ENCODE data around the gene XAF1.

The XAF1 gene

DNA sequence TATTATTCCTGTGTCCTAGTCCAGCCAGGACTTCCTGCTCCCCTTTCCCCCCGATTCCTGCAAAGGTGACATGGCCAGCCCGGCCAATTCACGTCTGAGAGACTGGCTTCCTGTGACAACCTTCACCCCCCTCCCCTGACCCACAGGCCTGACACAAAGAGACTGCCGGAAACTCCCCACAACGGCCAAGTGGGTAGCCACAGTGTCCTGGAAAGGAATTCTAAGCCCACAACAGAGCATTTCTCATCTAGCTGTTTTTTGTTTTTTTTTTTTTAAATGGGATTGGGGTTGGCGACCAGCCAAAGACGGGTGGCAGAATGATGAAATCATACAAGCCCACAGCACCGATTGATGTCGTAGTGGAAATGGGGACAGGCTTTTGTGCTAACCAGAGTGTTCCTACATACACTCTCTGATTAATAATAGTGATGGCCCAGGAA is 2.8 kb upstream of the XAF1 start:
- no peak overlapping the region for H3K4me3 ChIP-seq (ENCODE audit: low read depth, low read length)
- TF ChIP-seq, protein P1, sequence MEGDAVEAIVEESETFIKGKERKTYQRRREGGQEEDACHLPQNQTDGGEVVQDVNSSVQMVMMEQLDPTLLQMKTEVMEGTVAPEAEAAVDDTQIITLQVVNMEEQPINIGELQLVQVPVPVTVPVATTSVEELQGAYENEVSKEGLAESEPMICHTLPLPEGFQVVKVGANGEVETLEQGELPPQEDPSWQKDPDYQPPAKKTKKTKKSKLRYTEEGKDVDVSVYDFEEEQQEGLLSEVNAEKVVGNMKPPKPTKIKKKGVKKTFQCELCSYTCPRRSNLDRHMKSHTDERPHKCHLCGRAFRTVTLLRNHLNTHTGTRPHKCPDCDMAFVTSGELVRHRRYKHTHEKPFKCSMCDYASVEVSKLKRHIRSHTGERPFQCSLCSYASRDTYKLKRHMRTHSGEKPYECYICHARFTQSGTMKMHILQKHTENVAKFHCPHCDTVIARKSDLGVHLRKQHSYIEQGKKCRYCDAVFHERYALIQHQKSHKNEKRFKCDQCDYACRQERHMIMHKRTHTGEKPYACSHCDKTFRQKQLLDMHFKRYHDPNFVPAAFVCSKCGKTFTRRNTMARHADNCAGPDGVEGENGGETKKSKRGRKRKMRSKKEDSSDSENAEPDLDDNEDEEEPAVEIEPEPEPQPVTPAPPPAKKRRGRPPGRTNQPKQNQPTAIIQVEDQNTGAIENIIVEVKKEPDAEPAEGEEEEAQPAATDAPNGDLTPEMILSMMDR (IDR thresholded peaks at IDR 0.05; ENCODE audit: low read depth, low read length, missing control alignments), result no peak
- DNase-seq (ENCODE audit: low read depth), result no peak

DNA sequence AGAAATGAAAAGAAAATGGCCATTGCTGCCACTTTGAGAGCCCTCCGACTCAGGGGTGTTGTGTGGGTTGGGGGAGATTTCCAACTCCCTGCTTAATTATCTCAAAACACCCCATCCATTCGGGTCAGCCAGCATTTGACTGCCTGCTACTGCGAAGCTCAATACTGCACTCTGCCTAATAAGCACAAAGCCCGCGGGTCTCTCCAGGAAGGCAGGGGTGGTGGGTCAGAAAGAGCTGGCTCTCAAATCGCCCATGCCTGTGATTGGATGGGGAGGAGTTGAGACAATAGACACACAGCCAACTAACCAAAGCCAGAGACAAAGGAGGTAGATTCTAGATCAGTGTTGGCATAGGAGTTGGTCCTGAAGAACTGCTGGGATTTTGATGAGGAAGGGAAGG is 2.3 kb upstream of the XAF1 start:
- no peak overlapping the region for H3K4me3 ChIP-seq (ENCODE audit: low read depth, low read length)
- TF ChIP-seq, protein P1 (IDR thresholded peaks at IDR 0.05; ENCODE audit: low read depth, low read length, missing control alignments), result no peak
- DNase-seq (ENCODE audit: low read depth), result no peak

GRCh38 chr17:6755281-6755680 is 565 bp upstream of the XAF1 start:
- TF ChIP-seq, protein P1 (IDR thresholded peaks at IDR 0.05; ENCODE audit: low read depth, low read length, missing control alignments), result no peak
- DNase-seq (ENCODE audit: low read depth), result no peak
- peak overlapping the region; percentile 57 for H3K4me3 ChIP-seq (ENCODE audit: low read depth, low read length)

GRCh38 chr17:6756425-6757031 is 682 bp downstream of the XAF1 start:
- TF ChIP-seq, protein P1 (IDR thresholded peaks at IDR 0.05; ENCODE audit: low read depth, low read length, missing control alignments), result no peak

DNA sequence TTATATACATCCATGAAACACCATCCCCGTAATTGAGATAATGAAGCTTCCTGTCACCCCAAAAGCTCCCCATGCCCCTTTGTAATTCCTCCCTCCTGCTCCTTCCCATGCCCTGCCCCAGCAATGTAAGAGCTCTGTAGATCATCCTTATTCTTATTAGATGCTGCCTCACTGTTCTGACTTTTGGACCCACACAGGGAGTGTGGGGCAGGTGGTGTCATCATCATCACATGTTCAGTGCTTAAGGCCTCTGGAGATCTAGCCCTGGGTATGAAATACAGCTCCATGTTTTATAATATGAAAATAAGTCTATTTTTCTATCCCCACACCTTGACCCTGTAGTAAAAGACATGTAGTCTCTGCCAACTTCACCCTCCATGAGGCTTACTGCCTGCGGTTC is 1.9 kb downstream of the XAF1 start:
- TF ChIP-seq, protein P1 (IDR thresholded peaks at IDR 0.05; ENCODE audit: low read depth, low read length, missing control alignments), result no peak
- no peak for DNase-seq (ENCODE audit: low read depth)
- H3K4me3 ChIP-seq (ENCODE audit: low read depth, low read length), result no peak overlapping the region

More at GRCh38 chr17:6756425-6757031, 682 bp downstream of the XAF1 start:
- H3K4me3 ChIP-seq (ENCODE audit: low read depth, low read length), result peak overlapping the region; percentile 57
- DNase-seq (ENCODE audit: low read depth), result no peak

DNA sequence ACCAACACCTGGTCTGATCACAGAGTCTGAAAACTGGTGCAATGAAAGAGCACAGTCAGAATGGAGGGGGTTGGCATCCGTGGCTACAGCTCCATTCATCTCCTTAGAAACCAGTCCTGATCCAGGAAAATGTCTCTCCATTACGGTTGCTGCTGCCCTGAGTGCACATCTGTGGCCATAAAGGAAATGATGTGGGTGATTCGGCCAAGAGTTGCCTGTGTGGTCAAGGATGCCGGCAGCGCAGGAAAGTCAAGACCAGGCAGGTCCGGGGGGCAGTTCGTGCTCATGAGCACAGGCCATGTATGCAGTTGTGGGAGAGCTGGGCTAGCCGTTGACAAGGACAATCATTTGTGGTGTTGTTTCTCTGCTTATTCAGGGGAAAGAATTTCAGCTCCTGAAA is 5.9 kb downstream of the XAF1 start:
- no peak for DNase-seq (ENCODE audit: low read depth)
- TF ChIP-seq, protein P1 (IDR thresholded peaks at IDR 0.05; ENCODE audit: low read depth, low read length, missing control alignments), result no peak
- H3K4me3 ChIP-seq (ENCODE audit: low read depth, low read length), result no peak overlapping the region

- H3K4me3 ChIP-seq (ENCODE audit: low read depth, low read length), result no peak overlapping the region
- no peak for DNase-seq (ENCODE audit: low read depth)
- TF ChIP-seq, protein P1 (IDR thresholded peaks at IDR 0.05; ENCODE audit: low read depth, low read length, missing control alignments), result no peak
Measured at GRCh38 chr17:6768447-6768846, 12.6 kb downstream of the XAF1 start.
